HUES6 (cell line): ENCODE results near the gene WHAMM.

ENCODE experiments used
- H3K27ac ChIP-seq: 2 replicates; pipeline ENCODE4 v1.7.0; 2013; ENCODE audit warnings: low read depth, mild to moderate bottlenecking, low read length, inconsistent platforms
- H3K27me3 ChIP-seq: 2 replicates; pipeline ENCODE4 v1.6.1; 2013; ENCODE audit warnings: low read length; ENCODE audit not compliant: control insufficient read depth, insufficient read depth
- H3K36me3 ChIP-seq: 2 replicates; pipeline ENCODE4 v1.6.1; 2013; ENCODE audit warnings: low read length; ENCODE audit not compliant: control insufficient read depth, insufficient read depth
- H3K4me1 ChIP-seq: 2 replicates; pipeline ENCODE4 v1.6.1; 2013; ENCODE audit warnings: low read length; ENCODE audit not compliant: control insufficient read depth, insufficient read depth
- H3K4me3 ChIP-seq: 2 replicates; pipeline ENCODE4 v1.5.1; 2013; ENCODE audit warnings: low read depth, low read length
- H3K9ac ChIP-seq: one replicate; pipeline ENCODE4 v1.6.1; 2013; ENCODE audit warnings: mild to moderate bottlenecking, low read length
- H3K9me3 ChIP-seq: 2 replicates; pipeline ENCODE4 v1.6.1; 2013; ENCODE audit warnings: low read depth, low read length; ENCODE audit not compliant: control insufficient read depth, insufficient read depth

Gene WHAMM

GRCh38 chr15:82778755-82779154, 30.7 kb upstream of the WHAMM start:
- no peaks in the 10 kb centered on the region for H3K4me1 ChIP-seq

GRCh38 chr15:82781349-82781748, 28.1 kb upstream of the WHAMM start:
- peaks cover 2% of the 10 kb centered on the region; the same call in 1 of the 2 replicates for H3K27me3 ChIP-seq

More at GRCh38 chr15:82778755-82779154, 30.7 kb upstream of the WHAMM start:
- Histone ChIP-seq H3K36me3 (no peaks in the 10 kb centered on the region), H3K4me3 (no peak overlapping the region), H3K9ac (no peak overlapping the region), H3K27me3 (no peaks in the 10 kb centered on the region), H3K27ac (no peak overlapping the region), H3K9me3 (no peaks in the 10 kb centered on the region)

GRCh38 chr15:82788496-82788895, 20.9 kb upstream of the WHAMM start:
- Histone ChIP-seq H3K36me3 (no peaks in the 10 kb centered on the region), H3K4me1 (no peaks in the 10 kb centered on the region), H3K4me3 (no peak overlapping the region), H3K27ac (no peak overlapping the region), H3K27me3 (peaks cover 6% of the 10 kb centered on the region), H3K9me3 (no peaks in the 10 kb centered on the region), H3K9ac (no peak overlapping the region)

More at GRCh38 chr15:82781349-82781748, 28.1 kb upstream of the WHAMM start:
- Histone ChIP-seq H3K36me3 (no peaks in the 10 kb centered on the region), H3K27ac (no peak overlapping the region), H3K4me1 (no peaks in the 10 kb centered on the region), H3K4me3 (no peak overlapping the region), H3K9ac (no peak overlapping the region), H3K9me3 (no peaks in the 10 kb centered on the region)

GRCh38 chr15:82789491-82789890, 19.9 kb upstream of the WHAMM start:
- H3K9ac ChIP-seq: no peak overlapping the region
- no peak overlapping the region for H3K4me3 ChIP-seq
- peaks cover 6% of the 10 kb centered on the region for H3K27me3 ChIP-seq
- H3K9me3 ChIP-seq: no peaks in the 10 kb centered on the region
- H3K27ac ChIP-seq: no peak overlapping the region
- no peaks in the 10 kb centered on the region for H3K36me3 ChIP-seq
- no peaks in the 10 kb centered on the region for H3K4me1 ChIP-seq

DNA sequence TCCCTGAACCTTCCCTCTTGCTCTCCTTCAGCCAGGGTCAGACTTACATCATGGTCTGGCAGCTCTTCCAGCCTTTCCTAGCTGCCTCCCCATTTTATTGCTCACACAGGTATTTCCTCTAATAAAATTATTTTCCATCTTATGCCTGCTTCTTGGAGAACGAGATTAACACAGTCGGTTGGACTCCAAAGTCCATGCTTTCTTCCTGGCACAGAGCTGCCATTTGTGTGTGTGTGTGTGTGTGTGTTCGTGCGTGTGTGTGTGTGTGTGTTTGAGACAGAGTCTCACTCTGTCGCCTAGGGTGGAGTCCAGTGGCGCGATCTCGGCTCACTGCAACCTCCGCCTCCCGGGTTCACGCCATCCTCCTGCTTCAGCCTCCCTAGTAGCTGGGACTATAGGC, 19.1 kb upstream of the WHAMM start:
- Histone ChIP-seq H3K9me3 (no peaks in the 10 kb centered on the region), H3K27ac (no peak overlapping the region), H3K27me3 (peaks cover 4% of the 10 kb centered on the region; the same call in 1 of the 2 replicates), H3K9ac (no peak overlapping the region), H3K4me1 (no peaks in the 10 kb centered on the region), H3K36me3 (no peaks in the 10 kb centered on the region), H3K4me3 (no peak overlapping the region)

DNA sequence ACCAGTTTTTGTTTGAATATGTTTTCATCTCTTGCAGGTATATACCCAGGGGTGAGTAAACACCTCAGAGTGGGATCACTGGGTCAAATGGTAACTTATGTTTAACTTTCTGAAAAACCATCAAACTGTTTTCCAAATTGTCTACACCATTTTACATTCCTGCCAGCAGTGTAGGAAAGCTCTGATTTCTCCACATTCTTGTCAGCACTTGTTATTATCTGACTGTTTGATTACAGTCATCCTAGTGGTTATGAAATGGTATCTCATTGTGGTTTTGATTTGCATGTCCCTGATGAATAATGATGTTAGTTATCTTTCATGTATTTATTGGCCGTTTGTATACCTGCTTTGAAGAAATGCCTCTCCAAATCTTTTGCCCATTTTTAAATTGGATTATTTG, 17.4 kb upstream of the WHAMM start:
- no peaks in the 10 kb centered on the region for H3K4me1 ChIP-seq
- H3K4me3 ChIP-seq: no peak overlapping the region
- peaks cover 3% of the 10 kb centered on the region for H3K27me3 ChIP-seq
- H3K36me3 ChIP-seq: no peaks in the 10 kb centered on the region
- no peak overlapping the region for H3K9ac ChIP-seq
- H3K9me3 ChIP-seq: no peaks in the 10 kb centered on the region
- H3K27ac ChIP-seq: no peak overlapping the region

DNA sequence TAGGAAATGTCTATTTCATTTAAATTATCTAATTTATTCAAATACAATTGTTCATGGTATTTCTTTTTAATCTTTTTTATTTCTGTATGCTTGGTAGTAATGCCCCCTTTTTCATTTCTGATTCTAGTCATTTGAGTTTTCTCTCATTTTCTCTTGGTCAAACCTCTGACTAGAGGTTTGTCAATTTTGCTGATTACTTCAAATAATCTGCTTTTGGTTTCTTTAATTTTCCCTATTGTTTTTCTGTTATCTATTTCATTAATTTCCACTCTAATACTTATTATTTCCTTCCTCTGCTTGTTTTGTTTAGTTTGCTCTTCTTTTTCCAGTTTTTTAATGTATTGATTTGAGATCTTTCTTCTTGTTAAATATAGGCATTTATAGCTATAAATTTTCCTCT, 15.7 kb upstream of the WHAMM start:
- Histone ChIP-seq H3K27ac (no peak overlapping the region), H3K9ac (no peak overlapping the region), H3K36me3 (no peaks in the 10 kb centered on the region), H3K4me1 (no peaks in the 10 kb centered on the region), H3K4me3 (no peak overlapping the region), H3K27me3 (peaks cover 3% of the 10 kb centered on the region; the same call in 1 of the 2 replicates), H3K9me3 (no peaks in the 10 kb centered on the region)

GRCh38 chr15:82798104-82798503, 11.3 kb upstream of the WHAMM start:
- Histone ChIP-seq H3K27ac (no peak overlapping the region), H3K9me3 (no peaks in the 10 kb centered on the region), H3K4me1 (no peaks in the 10 kb centered on the region), H3K27me3 (peaks cover 31% of the 10 kb centered on the region), H3K4me3 (no peak overlapping the region), H3K36me3 (no peaks in the 10 kb centered on the region), H3K9ac (no peak overlapping the region)

- Histone ChIP-seq H3K36me3 (no peaks in the 10 kb centered on the region), H3K27ac (no peak overlapping the region), H3K27me3 (peaks cover 34% of the 10 kb centered on the region), H3K4me1 (no peaks in the 10 kb centered on the region), H3K4me3 (no peak overlapping the region), H3K9ac (no peak overlapping the region), H3K9me3 (no peaks in the 10 kb centered on the region)
These were observed 10.8 kb upstream of the WHAMM start for GRCh38 chr15:82798531-82799166.

DNA sequence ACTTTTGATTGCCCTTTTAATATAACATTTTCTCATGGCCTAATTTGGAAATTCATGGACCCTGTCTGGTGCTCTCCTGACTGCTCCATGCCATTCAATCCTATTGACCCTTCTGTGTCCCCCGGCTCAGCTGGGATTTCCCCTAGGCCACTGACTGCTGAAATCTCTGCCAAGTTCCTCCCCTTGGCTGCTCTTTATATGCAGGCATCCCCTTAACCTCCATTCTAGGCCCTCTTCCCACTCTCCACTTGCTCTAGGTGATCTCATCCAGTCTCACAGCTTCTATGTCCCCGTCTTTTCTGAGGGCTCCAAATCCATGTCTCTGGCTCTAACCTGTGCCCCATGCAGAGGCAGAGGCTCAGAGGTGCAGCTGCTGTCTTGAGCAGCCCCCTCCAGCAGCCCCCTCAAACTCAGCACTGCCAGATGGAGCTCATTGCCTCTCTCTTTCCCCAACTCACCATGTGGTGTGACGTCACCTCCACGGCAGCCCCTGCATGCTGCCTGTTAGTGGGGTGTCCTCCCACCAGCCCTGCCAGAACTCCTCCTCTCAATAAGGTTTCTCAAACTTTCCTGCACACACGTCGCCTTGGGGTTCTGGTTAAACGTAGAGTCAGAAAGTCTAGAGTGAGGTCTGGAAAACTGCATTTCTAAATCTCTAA, 10.1 kb upstream of the WHAMM start:
- Histone ChIP-seq H3K4me3 (no peak overlapping the region), H3K36me3 (no peaks in the 10 kb centered on the region), H3K9me3 (no peaks in the 10 kb centered on the region), H3K4me1 (no peaks in the 10 kb centered on the region), H3K9ac (no peak overlapping the region), H3K27me3 (peaks cover 34% of the 10 kb centered on the region), H3K27ac (no peak overlapping the region)

- H3K36me3 ChIP-seq: no peaks in the 10 kb centered on the region
- H3K9me3 ChIP-seq: no peaks in the 10 kb centered on the region
- H3K27ac ChIP-seq: no peak overlapping the region
- no peaks in the 10 kb centered on the region for H3K4me1 ChIP-seq
- peaks cover 31% of the 10 kb centered on the region for H3K27me3 ChIP-seq
- no peak overlapping the region for H3K9ac ChIP-seq
- H3K4me3 ChIP-seq: no peak overlapping the region
These were observed 6.9 kb upstream of the WHAMM start for GRCh38 chr15:82802497-82802896.
